Adipocyte (in vitro differentiated cells): ENCODE measurements around the gene ODF2.
"Not testable (repeated sequence)": the region's sequence is repeated elsewhere in the genome, so short reads cannot be mapped to it uniquely, and the experiment has no call there.

Source experiments
- DNase-seq: peaks from one replicate; pipeline ENCODE4 v3.0.0-alpha.2; 2015; ENCODE audit warnings: low read depth
- H3K27me3 ChIP-seq: replicated peaks from 2 replicates; pipeline ENCODE4 v1.7.0; 2013; ENCODE audit warnings: mild to moderate bottlenecking, low read length, moderate library complexity; ENCODE audit not compliant: control insufficient read depth, insufficient read depth
- H3K36me3 ChIP-seq: 2 replicates; pipeline ENCODE4 v1.7.0; 2013; ENCODE audit warnings: low read length, mild to moderate bottlenecking, moderate library complexity; ENCODE audit not compliant: control insufficient read depth, insufficient read depth, severe bottlenecking
- H3K4me1 ChIP-seq: 2 replicates; pipeline ENCODE4 v1.7.0; 2013; ENCODE audit warnings: mild to moderate bottlenecking, low read length, moderate library complexity; ENCODE audit not compliant: control insufficient read depth, insufficient read depth
- H3K4me3 ChIP-seq: 2 replicates; pipeline ENCODE4 v1.7.0; 2013; ENCODE audit warnings: mild to moderate bottlenecking, low read length, moderate library complexity
- H3K9ac ChIP-seq: 2 replicates; pipeline ENCODE4 v1.7.0; 2013; ENCODE audit warnings: mild to moderate bottlenecking, low read length, moderate library complexity
- H3K9me3 ChIP-seq: 2 replicates; pipeline ENCODE4 v1.7.0; 2013; ENCODE audit warnings: mild to moderate bottlenecking, low read length, moderate library complexity; ENCODE audit not compliant: control insufficient read depth

Gene ODF2

GRCh38 chr9:128504485-128505413 lies 48.9 kb downstream of the ODF2 start, which contains the start of gene GLE1:
Gene GLE1 (plus strand): TSS chr9:128504719. CDS start chr9:128504806, 87 bp downstream.
- no peaks in the 10 kb centered on the region for H3K27me3 ChIP-seq
- peaks cover 25% of the 10 kb centered on the region for H3K4me1 ChIP-seq
- peak within 1 kb of the TSS; percentile 98 for H3K9ac ChIP-seq
- peak; percentile 97 for DNase-seq
- peak within 1 kb of the TSS; percentile 100 for H3K4me3 ChIP-seq
- H3K36me3 ChIP-seq = peaks cover 17% of the 10 kb centered on the region
- H3K9me3 ChIP-seq = no peaks in the 10 kb centered on the region

DNA sequence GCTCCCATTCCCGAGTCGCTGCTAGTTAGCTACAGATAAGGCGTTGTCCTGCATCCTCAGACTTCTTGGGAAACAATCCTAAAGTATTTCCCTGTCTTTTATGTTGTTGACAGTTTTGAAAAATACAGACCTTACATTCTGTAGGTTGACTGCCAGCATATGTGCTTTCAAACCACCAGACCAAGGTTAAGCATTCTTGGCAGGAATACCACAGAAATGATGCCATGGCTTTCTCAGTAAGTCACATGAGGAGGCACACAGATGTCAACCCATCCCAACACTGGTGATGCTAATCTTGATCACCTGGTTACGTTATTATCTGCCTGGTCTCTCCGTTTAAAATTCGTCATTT lies 49.6 kb downstream of the ODF2 start:
- Histone ChIP-seq H3K4me1 (peaks cover 22% of the 10 kb centered on the region), H3K36me3 (peaks cover 20% of the 10 kb centered on the region), H3K4me3 (peak overlapping the region; percentile 100), H3K27me3 (no peaks in the 10 kb centered on the region), H3K9me3 (no peaks in the 10 kb centered on the region), H3K9ac (peak overlapping the region; percentile 98)
- DNase-seq = peak; percentile 37

GRCh38 chr9:128505906-128506305 lies 50.1 kb downstream of the ODF2 start:
- not testable (repeated sequence) for H3K9me3 ChIP-seq, DNase-seq, H3K27me3 ChIP-seq
- Histone ChIP-seq H3K36me3 (peaks cover 23% of the 10 kb centered on the region), H3K4me1 (peaks cover 17% of the 10 kb centered on the region), H3K4me3 (peak overlapping the region; percentile 100), H3K9ac (peak overlapping the region; percentile 98)

DNA sequence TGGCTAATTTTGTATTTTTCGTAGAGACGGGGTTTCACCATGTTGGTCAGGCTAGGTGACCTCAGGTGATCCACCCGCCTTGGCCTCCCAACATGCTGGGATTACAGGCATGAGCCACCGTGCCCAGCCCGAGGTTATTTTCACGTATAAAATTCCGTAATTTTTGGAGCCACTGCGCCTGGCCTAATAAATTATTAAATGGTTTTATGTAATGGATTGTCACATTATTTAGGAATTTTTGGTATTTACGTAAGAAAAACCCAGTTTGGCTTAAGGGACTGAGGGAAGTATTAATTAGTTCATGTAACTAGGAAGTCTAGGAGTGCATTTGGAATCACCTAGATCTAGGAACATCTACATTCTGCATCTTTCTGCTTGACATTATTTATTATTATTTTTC lies 57.0 kb downstream of the ODF2 start:
- Histone ChIP-seq H3K9ac (no peak overlapping the region), H3K9me3 (no peaks in the 10 kb centered on the region), H3K36me3 (peaks cover 61% of the 10 kb centered on the region), H3K27me3 (no peaks in the 10 kb centered on the region), H3K4me1 (no peaks in the 10 kb centered on the region), H3K4me3 (no peak overlapping the region)
- no peak for DNase-seq

DNA sequence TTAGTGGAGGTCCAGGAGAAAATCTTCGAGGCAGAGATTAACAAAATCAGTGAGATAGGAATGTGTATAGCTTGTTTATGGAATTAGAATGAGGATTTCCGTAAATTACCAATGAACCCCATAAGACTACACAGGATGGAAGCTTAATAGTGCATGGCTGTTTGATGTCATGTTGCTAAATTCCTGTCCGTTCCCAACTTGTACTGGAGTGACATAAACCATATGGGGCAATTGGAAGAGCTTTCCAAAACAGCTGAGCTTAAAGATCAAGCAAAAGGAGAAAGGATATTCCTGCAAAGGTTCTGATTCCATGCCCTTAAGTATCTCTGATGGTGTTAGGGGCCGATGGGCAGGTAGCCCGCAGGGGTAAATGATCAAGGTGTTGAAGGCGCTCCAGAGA lies 66.2 kb downstream of the ODF2 start:
- peaks cover 4% of the 10 kb centered on the region for H3K4me1 ChIP-seq
- H3K4me3 ChIP-seq = no peak overlapping the region
- H3K9me3 ChIP-seq = no peaks in the 10 kb centered on the region
- H3K9ac ChIP-seq = no peak overlapping the region
- H3K36me3 ChIP-seq = peaks cover 50% of the 10 kb centered on the region
- DNase-seq = no peak
- no peaks in the 10 kb centered on the region for H3K27me3 ChIP-seq

- peaks cover 47% of the 10 kb centered on the region for H3K36me3 ChIP-seq
- H3K4me3 ChIP-seq = no peak overlapping the region
- peaks cover 5% of the 10 kb centered on the region for H3K4me1 ChIP-seq
- H3K27me3 ChIP-seq = no peaks in the 10 kb centered on the region
- H3K9ac ChIP-seq = no peak overlapping the region
- H3K9me3 ChIP-seq = no peaks in the 10 kb centered on the region
- DNase-seq = peak; percentile 42
These were observed 67.6 kb downstream of the ODF2 start for GRCh38 chr9:128523199-128523925.

DNA sequence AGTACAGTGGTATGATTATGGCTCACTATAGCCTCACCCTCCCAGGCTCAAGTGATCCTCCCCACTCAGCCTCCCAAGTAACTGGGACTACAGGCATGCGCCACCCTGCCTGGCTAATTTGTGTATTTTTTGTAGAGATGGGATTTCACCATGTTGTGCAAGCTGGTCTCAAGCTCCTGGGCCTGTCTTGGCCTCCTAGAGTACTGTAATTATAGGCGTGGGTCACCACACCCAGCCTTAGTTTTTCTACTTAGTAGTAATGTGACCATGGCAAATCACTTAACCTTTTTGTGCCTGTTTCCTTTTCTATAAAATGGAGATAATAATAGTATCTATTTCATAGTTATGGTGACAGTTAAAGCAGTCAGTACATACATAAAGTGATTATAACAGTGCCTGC lies 70.9 kb downstream of the ODF2 start:
- Histone ChIP-seq H3K9ac (no peak overlapping the region), H3K4me1 (peaks cover 5% of the 10 kb centered on the region), H3K9me3 (no peaks in the 10 kb centered on the region), H3K4me3 (no peak overlapping the region), H3K27me3 (no peaks in the 10 kb centered on the region), H3K36me3 (peaks cover 60% of the 10 kb centered on the region)
- DNase-seq = peak; percentile 9

DNA sequence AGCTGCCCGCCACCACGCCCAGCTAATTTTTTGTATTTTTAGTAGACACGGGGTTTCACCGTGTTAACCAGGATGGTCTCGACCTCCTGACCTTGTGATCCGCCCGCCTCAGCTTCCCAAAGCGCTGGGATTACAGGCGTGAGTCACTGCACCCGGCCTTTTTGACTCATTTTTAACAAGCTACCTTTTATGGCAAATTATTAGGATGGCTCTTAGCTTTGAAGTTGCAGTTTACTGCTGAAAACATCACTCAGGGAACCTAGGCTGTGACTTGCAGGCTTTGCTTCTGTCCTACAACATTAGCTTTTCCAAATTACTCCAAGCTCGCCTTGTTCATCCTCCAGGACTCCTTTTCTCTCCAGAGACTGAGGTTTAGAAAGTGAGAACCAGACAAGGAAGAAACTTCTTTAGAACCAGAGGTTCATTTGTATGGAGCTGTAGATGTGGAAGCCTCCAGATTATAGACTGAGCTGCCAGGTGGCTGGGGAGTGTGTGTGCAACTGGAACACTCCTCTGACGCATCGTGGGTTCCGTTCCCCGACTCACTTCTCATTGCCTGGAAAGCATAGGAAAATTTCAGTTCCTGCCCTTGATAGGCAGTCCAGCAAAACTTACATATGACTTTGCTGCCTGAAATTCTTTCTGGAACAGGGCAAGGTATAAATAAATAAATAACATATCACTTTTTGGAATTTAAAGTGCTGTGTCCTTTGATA lies 72.8 kb downstream of the ODF2 start:
- Histone ChIP-seq H3K4me1 (peaks cover 5% of the 10 kb centered on the region), H3K9ac (no peak overlapping the region), H3K36me3 (peaks cover 65% of the 10 kb centered on the region), H3K4me3 (no peak overlapping the region), H3K9me3 (no peaks in the 10 kb centered on the region), H3K27me3 (no peaks in the 10 kb centered on the region)
- no peak for DNase-seq

DNA sequence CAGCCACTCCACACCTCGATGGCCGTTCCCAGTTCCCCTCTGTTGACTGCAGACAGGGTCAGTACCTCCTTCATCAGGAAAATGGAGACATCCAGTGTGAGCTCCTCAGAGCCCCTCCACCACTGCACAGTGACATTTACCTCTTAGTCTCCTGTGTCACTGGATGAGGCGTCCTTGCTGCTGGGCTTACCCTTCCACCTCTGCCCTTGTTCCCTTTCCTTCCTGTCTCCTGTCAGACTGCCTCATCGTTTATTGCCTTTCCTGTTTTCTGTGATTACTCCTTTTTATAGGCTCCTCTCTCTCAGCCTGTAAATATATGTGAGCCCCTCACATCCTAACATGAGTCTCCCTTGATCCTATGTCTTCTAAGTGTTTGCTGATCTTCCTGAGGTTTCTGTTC lies 73.4 kb downstream of the ODF2 start:
- Histone ChIP-seq H3K9ac (no peak overlapping the region), H3K4me1 (peaks cover 5% of the 10 kb centered on the region), H3K4me3 (no peak overlapping the region), H3K36me3 (peaks cover 67% of the 10 kb centered on the region), H3K9me3 (no peaks in the 10 kb centered on the region), H3K27me3 (no peaks in the 10 kb centered on the region)
- no peak for DNase-seq

DNA sequence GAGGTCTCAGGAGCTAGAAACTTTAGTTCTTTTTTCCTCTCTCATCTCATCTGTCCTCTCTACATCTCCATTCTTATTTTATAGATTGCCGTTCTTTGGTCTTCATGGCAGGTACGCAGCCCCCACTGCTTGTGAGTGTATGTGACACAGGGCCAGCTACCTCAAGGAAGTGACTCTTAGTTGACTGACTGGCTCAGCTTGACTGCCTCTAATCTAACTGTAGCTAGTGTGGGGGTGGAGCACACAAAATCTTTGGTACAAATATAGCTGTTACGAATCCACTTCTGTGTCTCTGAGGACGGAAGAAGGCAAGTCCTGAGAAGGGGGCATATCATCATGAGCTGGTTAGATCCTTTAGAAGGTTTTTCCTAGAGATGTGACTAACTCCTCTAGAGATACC lies 76.8 kb downstream of the ODF2 start:
- peaks cover 55% of the 10 kb centered on the region for H3K36me3 ChIP-seq
- no peaks in the 10 kb centered on the region for H3K4me1 ChIP-seq
- no peaks in the 10 kb centered on the region for H3K9me3 ChIP-seq
- no peak overlapping the region for H3K9ac ChIP-seq
- H3K27me3 ChIP-seq = no peaks in the 10 kb centered on the region
- no peak overlapping the region for H3K4me3 ChIP-seq
- no peak for DNase-seq
